GM12873 (cell line): ENCODE measurements around the gene LEFTY1.

Experiments used
- CTCF ChIP-seq: IDR thresholded peaks from 2 replicates; pipeline ENCODE4 v1.5.1; 2012; ENCODE audit warnings: low read depth, mild to moderate bottlenecking, moderate library complexity, low read length, control low read depth; ENCODE audit not compliant: insufficient read depth; ENCODE audit errors: missing control alignments

LEFTY1 gene

GRCh38 chr1:225888898-225889601 lies at the start of gene LEFTY1:
Gene LEFTY1, minus strand, starts transcription at chr1:225889146. Its CDS starts 80 bp downstream, at chr1:225889066.
- no peak for TF ChIP-seq CTCF

GRCh38 chr1:225937048-225937968 lies 48.4 kb upstream of the LEFTY1 start:
- no peak for TF ChIP-seq CTCF

- no peak for TF ChIP-seq CTCF
Measured at GRCh38 chr1:225936523-225936922, 47.6 kb upstream of the LEFTY1 start.

- TF ChIP-seq CTCF = no peak
Measured at GRCh38 chr1:225934711-225935110, 45.8 kb upstream of the LEFTY1 start.

GRCh38 chr1:225933072-225933471 lies 44.1 kb upstream of the LEFTY1 start:
- no peak for TF ChIP-seq CTCF

- no peak for TF ChIP-seq CTCF
Measured at GRCh38 chr1:225931270-225932136, 42.6 kb upstream of the LEFTY1 start.
